ENCODE data around the gene TRPM2.

GRCh38 chr21:44356160-44356559, 2.7 kb downstream of the TRPM2 start:
- TF ChIP-seq CTCF (IDR thresholded peaks at IDR 0.05) (no peak), POLR2A (IDR thresholded peaks at IDR 0.05) (no peak)
